Endothelial cell of umbilical vein (primary cell): ENCODE data around the gene MYL5. TPM values are rescaled to one million over a fixed set of nuclear protein-coding genes. Genes with fewer than 3 reads are reported as not detected.

ENCODE experiments used
- BruUV-seq: library from RNA; stranded (reverse); fragments of 400-500 nt; replicated peaks from 2 replicates; lab custom pipeline; 2021; lab: Mats Ljungman, UMichigan
- CTCF ChIA-PET: fragments of 300-600, 350-600 bp; sonication (Branson Sonifier 250); formaldehyde crosslinking; loops from one replicate; lab custom pipeline; 2021; ENCODE audit warnings: antibody characterized with exemption, inconsistent platforms; lab: Charles Lee
- POLR2A ChIA-PET: fragments of 300-600, 350-600 bp; sonication (Branson Sonifier 250); formaldehyde crosslinking; loops from one replicate; lab custom pipeline; 2021; ENCODE audit warnings: antibody characterized with exemption, inconsistent platforms; lab: Charles Lee
- DNase-seq: peaks from one replicate; pipeline ENCODE4 v3.0.0-alpha.2; 2011; ENCODE audit warnings: low read depth, low spot score
- FAIRE-seq: peaks from 2 replicates; lab custom pipeline; 2011; peaks lifted over from hg19 to GRCh38; lab: Jason Lieb, UNC
- H2AFZ ChIP-seq: 2 replicates; pipeline ENCODE4 v1.6.0; 2012; ENCODE audit warnings: low read depth, low read length, control low read depth, inconsistent platforms
- H3K27ac ChIP-seq: 2 replicates; pipeline ENCODE4 v1.5.1; 2011; ENCODE audit warnings: low read depth, mild to moderate bottlenecking, control low read depth, low read length, moderate library complexity; ENCODE audit not compliant: insufficient read depth
- H3K27me3 ChIP-seq, 2 experiments: 2 replicates each; pipeline versions ENCODE4 v1.6.0 to v1.6.1; 2011; ENCODE audit warnings: low read length in 2 of 2, mixed read lengths in 1 of 2; ENCODE audit not compliant: control insufficient read depth in 2 of 2, insufficient read depth in 2 of 2
- H3K36me3 ChIP-seq, 2 experiments: 2 replicates in 1 of 2; 3 replicates in 1 of 2; pipeline ENCODE4 v1.5.1; 2011; ENCODE audit warnings: low read length in 2 of 2, mild to moderate bottlenecking in 1 of 2, moderate library complexity in 1 of 2; ENCODE audit not compliant: control insufficient read depth in 2 of 2, insufficient read depth in 2 of 2; ENCODE audit errors: extremely low read depth in 1 of 2
- H3K4me1 ChIP-seq: 3 replicates; pipeline ENCODE4 v1.5.1; 2011; ENCODE audit warnings: mild to moderate bottlenecking, low read length; ENCODE audit not compliant: control insufficient read depth, insufficient read depth; ENCODE audit errors: extremely low read depth
- H3K4me2 ChIP-seq: 2 replicates; pipeline ENCODE4 v1.6.1; 2011; ENCODE audit warnings: low read length, control low read depth, mixed read lengths; ENCODE audit not compliant: insufficient read depth
- H3K4me3 ChIP-seq, 3 experiments: fragments of 200-600 bp in 1 of 3; sonication (generic), shearing (Covaris generic) in 1 of 3; replicated peaks in 1 of 3; 2 replicates each; pipeline ENCODE4 v1.5.1; 2011 to 2016; ENCODE audit warnings: control low read depth in 3 of 3, low read length in 3 of 3, mild to moderate bottlenecking in 2 of 3, inconsistent platforms in 1 of 3, low read depth in 1 of 3, moderate library complexity in 1 of 3; ENCODE audit not compliant: insufficient read depth in 1 of 3
- H3K79me2 ChIP-seq: 2 replicates; pipeline ENCODE4 v1.6.0; 2012; ENCODE audit warnings: low read length, inconsistent platforms; ENCODE audit not compliant: control insufficient read depth, insufficient read depth
- H3K9ac ChIP-seq: replicated peaks from 2 replicates; pipeline ENCODE3; 2011; ENCODE audit warnings: low read length, control low read depth; ENCODE audit not compliant: insufficient read depth; ENCODE audit errors: extremely low read depth
- H3K9me1 ChIP-seq: replicated peaks from 3 replicates; pipeline ENCODE4 v1.6.0; 2011; ENCODE audit warnings: mild to moderate bottlenecking, low read length; ENCODE audit not compliant: control insufficient read depth, insufficient read depth; ENCODE audit errors: extremely low read depth
- H3K9me3 ChIP-seq: replicated peaks from 2 replicates; pipeline ENCODE4 v1.5.1; 2012; ENCODE audit warnings: low read length, inconsistent platforms; ENCODE audit not compliant: control insufficient read depth, insufficient read depth
- H4K20me1 ChIP-seq: replicated peaks from 2 replicates; pipeline ENCODE3; 2011; ENCODE audit warnings: mild to moderate bottlenecking, low read length; ENCODE audit not compliant: control insufficient read depth, insufficient read depth; ENCODE audit errors: extremely low read depth
- CTCF ChIP-seq, 2 donors: IDR thresholded peaks; 1 replicate in 1 of 2; 2 replicates in 1 of 2; pipeline ENCODE4 v1.5.1; 2011; ENCODE audit warnings: low read length in 2 of 2, mild to moderate bottlenecking in 2 of 2, moderate library complexity in 2 of 2, control low read depth in 1 of 2, inconsistent platforms in 1 of 2, low read depth in 1 of 2; ENCODE audit not compliant: insufficient read depth in 1 of 2; ENCODE audit errors: extremely low read depth in 1 of 2
- EZH2 ChIP-seq: IDR thresholded peaks from 2 replicates; pipeline ENCODE4 v1.6.1; 2012; ENCODE audit warnings: borderline replicate concordance, low read depth, mild to moderate bottlenecking, moderate library complexity, low read length, inconsistent platforms; ENCODE audit not compliant: severe bottlenecking
- FOS ChIP-seq: IDR thresholded peaks from 2 replicates; pipeline ENCODE4 v1.6.1; 2011; ENCODE audit warnings: mild to moderate bottlenecking, low read length, moderate library complexity, borderline replicate concordance; ENCODE audit not compliant: insufficient read depth
- GATA2 ChIP-seq: IDR thresholded peaks from 2 replicates; pipeline ENCODE4 v1.7.0; 2011; ENCODE audit warnings: low read depth, mild to moderate bottlenecking, moderate library complexity, mixed read lengths, low read length; ENCODE audit not compliant: insufficient read length, insufficient read depth
- JUN ChIP-seq: IDR thresholded peaks from 2 replicates; pipeline ENCODE4 v1.6.1; 2011; ENCODE audit warnings: borderline replicate concordance, low read depth; ENCODE audit not compliant: insufficient read length, insufficient read depth
- MAX ChIP-seq: IDR thresholded peaks from 2 replicates; pipeline ENCODE4 v1.6.1; 2011; ENCODE audit not compliant: insufficient read depth, insufficient read length
- MYC ChIP-seq: IDR thresholded peaks from one replicate; pipeline ENCODE4 v1.6.1; 2011; ENCODE audit warnings: mild to moderate bottlenecking, low read depth, low read length
- POLR2A ChIP-seq: IDR thresholded peaks from 2 replicates; pipeline ENCODE4 v1.6.1; 2012; ENCODE audit warnings: low read depth, mild to moderate bottlenecking, control low read depth, low read length
- POLR2AphosphoS5 ChIP-seq: IDR thresholded peaks from 2 replicates; pipeline ENCODE4 v1.6.1; 2012; ENCODE audit warnings: low read depth, mild to moderate bottlenecking, control low read depth, low read length, moderate library complexity; ENCODE audit not compliant: insufficient read depth
- dilution Hi-C: fragments of 300-500 bp; cut with MboI; formaldehyde crosslinking; loops from one replicate; pipeline ENCODE4 v1.15.0; 2019; ENCODE audit warnings: low sequenced_read_pairs; ENCODE audit not compliant: extremely low pct_ligation_motif_present
- intact Hi-C: fragments of 100-400 bp; cut with micrococcal nuclease; formaldehyde crosslinking; loops from one replicate; pipeline ENCODE4 v1.10.0; 2022
- polyA plus RNA-seq, 4 experiments: library from polyadenylated mRNA; depleted of rRNA in 3 of 4; stranded (reverse) in 3 of 4; unstranded in 1 of 4; fragments of >200 nt; gene quantifications; 2 replicates each; pipeline versions ENCODE4 v1.2.1 to v1.2.3, GENCODE V29; 2011 to 2012; ENCODE audit warnings: missing spikeins in 1 of 4
- total RNA-seq: library from RNA; stranded (reverse); gene quantifications from 2 replicates; pipeline ENCODE4 v1.2.3, GENCODE V29; 2021

MYL5 gene
- total and polyA plus RNA-seq, 2 donors (not counting 3 experiments of a cell fraction or from before 2014, with no cell fraction given), result 12.3 to 13.4 TPM

GRCh38 chr4:709348-709747 is 35.0 kb downstream of the MYL5 start:
- Histone ChIP-seq H3K4me1 (peaks cover 14% of the 10 kb centered on the region), H4K20me1 (peaks cover 8% of the 10 kb centered on the region), H3K79me2 (peaks cover 77% of the 10 kb centered on the region), H3K27ac (no peak overlapping the region), H3K36me3 (peaks cover 2 to 6% of the 10 kb centered on the region in 2 experiments), H3K4me2 (no peak overlapping the region), H3K9me1 (no peaks in the 10 kb centered on the region), H3K4me3 (no peak overlapping the region), H2AFZ (no peak overlapping the region), H3K27me3 (no peaks in the 10 kb centered on the region), H3K9ac (no peak overlapping the region), H3K9me3 (no peaks in the 10 kb centered on the region)
- dilution Hi-C loops (no loop called here), intact Hi-C loops (no loop called here)
- DNase-seq, result no peak
- ChIA-PET POLR2A (no interaction called here), CTCF (interaction anchor here (0.6 to 1.7 kb wide), 3 partner anchors 10 to 25 kb away, joined by 3 to 9 read pairs (median 4); no protein-coding TSS in a partner anchor)
- BruUV-seq, result no TSS peak
- TF ChIP-seq GATA2, result no peak
- TF ChIP-seq EZH2, result no peak
- no peak for TF ChIP-seq POLR2A
- no peak for TF ChIP-seq JUN
- no peak for TF ChIP-seq POLR2AphosphoS5
- TF ChIP-seq MYC, result no peak
- no peak for TF ChIP-seq MAX
- no peak for TF ChIP-seq FOS
- TF ChIP-seq CTCF (IDR thresholded peaks at IDR 0.05; ENCODE audit: extremely low read depth in 1 of 2, insufficient read depth in 1 of 2, low read depth in 1 of 2, low read length in 2 of 2), result no peak
- FAIRE-seq, result no peak
